NCI-H1436 (cell line): Measurements from ENCODE around the gene CCNYL1.
A peak's percentile ranks its signal among the peaks of the same experiment; 100 is the strongest.
"Not testable (repeated sequence)": the region's sequence is repeated elsewhere in the genome, so short reads cannot be mapped to it uniquely, and the experiment has no call there.

Experiments used
- DNase-seq: peaks from one replicate; lab custom pipeline; 2025; lab: John Stamatoyannopoulos, UW

CCNYL1 gene

GRCh38 chr2:207697411-207697810 is 14.0 kb upstream of the CCNYL1 start:
- DNase-seq = no peak

- DNase-seq = no peak
Measured at GRCh38 chr2:207698301-207698700, 13.1 kb upstream of the CCNYL1 start.

- no peak for DNase-seq
Measured at GRCh38 chr2:207704078-207704477, 7.4 kb upstream of the CCNYL1 start.

- no peak for DNase-seq
Measured at GRCh38 chr2:207704671-207705070, 6.8 kb upstream of the CCNYL1 start.

GRCh38 chr2:207706936-207707860 is 4.2 kb upstream of the CCNYL1 start:
- no peak for DNase-seq

- DNase-seq = peak; percentile 40
Measured at GRCh38 chr2:207711750-207712530, 500 bp downstream of the CCNYL1 start.

GRCh38 chr2:207716056-207716455 is 4.6 kb downstream of the CCNYL1 start:
- no peak for DNase-seq

GRCh38 chr2:207718521-207718920 is 7.1 kb downstream of the CCNYL1 start:
- DNase-seq = no peak

GRCh38 chr2:207719008-207719407 is 7.6 kb downstream of the CCNYL1 start:
- DNase-seq = no peak

GRCh38 chr2:207719655-207720054 is 8.2 kb downstream of the CCNYL1 start:
- DNase-seq = not testable (repeated sequence)

- no peak for DNase-seq
Measured at GRCh38 chr2:207720517-207721187, 9.2 kb downstream of the CCNYL1 start.

GRCh38 chr2:207722773-207723424 is 11.5 kb downstream of the CCNYL1 start:
- DNase-seq = no peak

- not testable (repeated sequence) for DNase-seq
Measured at GRCh38 chr2:207723425-207723787, 12.0 kb downstream of the CCNYL1 start.

GRCh38 chr2:207724113-207724512 is 12.7 kb downstream of the CCNYL1 start:
- DNase-seq = no peak

GRCh38 chr2:207725873-207726578 is 14.6 kb downstream of the CCNYL1 start:
- peak; percentile 39 for DNase-seq

GRCh38 chr2:207727261-207727660 is 15.8 kb downstream of the CCNYL1 start:
- no peak for DNase-seq

- DNase-seq = no peak
Measured at GRCh38 chr2:207729465-207729998, 18.1 kb downstream of the CCNYL1 start.

GRCh38 chr2:207731138-207731537 is 19.7 kb downstream of the CCNYL1 start:
- DNase-seq = no peak

- DNase-seq = no peak
Measured at GRCh38 chr2:207733597-207734240, 22.3 kb downstream of the CCNYL1 start.

- DNase-seq = no peak
Measured at GRCh38 chr2:207734264-207734635, 22.8 kb downstream of the CCNYL1 start.
